Measurements from ENCODE around the gene NAT8L. TPM values are rescaled to one million over a fixed set of nuclear protein-coding genes. Genes with fewer than 3 reads are reported as not detected.

The NAT8L gene
- total RNA-seq, 1 donor from 2014 or later: 0.51 TPM

DNA sequence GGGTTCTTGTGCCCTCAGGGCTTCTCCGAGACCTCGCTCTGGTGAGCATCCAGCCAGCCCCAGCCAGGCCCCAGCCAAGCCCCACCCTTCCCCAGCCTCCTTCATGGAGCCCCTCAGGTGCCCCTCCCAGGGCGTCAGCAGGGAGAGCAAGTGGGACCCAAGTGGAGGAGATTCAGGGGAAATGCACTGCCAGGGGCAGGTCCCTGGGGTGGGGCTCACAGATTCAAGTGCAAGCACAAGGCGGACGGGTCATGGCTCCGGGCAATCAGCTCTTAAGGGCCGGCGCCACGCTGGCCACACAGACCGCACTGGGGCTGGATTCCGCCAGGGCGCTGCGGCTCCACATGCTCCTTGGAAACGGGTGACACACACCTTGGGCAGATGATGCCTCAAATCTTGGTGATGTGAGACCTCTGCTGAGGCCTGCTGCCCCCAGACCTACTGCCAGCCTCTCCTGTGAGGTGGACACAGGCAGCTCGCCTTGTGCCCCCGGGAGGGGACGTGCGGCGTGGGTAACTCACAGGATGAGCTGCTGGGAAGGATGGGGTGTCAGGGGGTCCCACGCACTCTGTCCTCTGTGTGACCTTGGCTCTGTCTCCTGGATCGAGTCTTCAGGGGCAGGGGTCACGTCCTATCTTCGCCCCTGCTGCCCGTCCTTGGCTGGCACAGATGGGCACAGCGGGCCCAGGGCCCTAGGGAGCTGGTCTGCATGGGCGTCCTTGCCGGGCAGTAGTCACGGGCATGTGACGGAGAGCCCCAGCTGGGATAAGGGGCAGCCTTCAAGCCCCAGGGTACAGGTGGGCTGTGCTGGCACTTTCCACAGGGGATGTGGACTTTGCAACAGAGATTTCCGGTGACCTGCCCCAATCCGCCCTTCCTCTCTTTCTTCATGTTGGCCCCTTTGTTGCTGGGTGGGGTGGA is 17.1 kb downstream of the NAT8L start:
- DNase-seq: no peak

DNA sequence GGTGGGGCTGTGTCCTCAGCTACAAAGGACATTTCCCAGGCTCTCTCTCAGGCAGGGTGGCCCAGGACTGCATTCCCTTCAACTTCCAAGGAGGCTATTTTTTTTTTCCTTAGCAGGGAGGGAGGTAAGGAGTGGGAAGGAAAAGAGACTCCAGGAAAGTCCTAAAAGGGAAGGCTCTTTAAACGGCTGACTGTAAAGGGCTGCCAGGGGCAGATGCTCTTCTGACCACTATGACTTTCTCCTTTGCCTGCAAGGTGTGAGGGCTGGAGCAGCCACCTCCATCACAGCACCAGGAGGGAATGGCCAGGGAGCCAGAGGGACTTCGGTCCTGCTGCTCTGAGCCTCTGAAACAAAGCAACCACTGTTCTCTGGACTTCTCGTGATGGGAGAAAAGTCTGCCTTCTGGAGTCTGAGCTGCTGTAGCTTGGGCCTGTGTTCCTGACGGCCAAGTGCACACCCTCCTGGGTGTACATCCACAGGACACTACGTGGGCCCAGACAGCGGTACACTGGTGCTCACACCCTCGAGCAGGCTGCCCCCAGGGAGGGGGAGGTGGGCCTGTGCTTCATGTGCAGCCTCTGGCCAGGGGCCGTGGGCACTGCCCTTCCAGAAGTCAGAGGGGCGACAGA is 17.9 kb downstream of the NAT8L start:
- DNase-seq: no peak

DNA sequence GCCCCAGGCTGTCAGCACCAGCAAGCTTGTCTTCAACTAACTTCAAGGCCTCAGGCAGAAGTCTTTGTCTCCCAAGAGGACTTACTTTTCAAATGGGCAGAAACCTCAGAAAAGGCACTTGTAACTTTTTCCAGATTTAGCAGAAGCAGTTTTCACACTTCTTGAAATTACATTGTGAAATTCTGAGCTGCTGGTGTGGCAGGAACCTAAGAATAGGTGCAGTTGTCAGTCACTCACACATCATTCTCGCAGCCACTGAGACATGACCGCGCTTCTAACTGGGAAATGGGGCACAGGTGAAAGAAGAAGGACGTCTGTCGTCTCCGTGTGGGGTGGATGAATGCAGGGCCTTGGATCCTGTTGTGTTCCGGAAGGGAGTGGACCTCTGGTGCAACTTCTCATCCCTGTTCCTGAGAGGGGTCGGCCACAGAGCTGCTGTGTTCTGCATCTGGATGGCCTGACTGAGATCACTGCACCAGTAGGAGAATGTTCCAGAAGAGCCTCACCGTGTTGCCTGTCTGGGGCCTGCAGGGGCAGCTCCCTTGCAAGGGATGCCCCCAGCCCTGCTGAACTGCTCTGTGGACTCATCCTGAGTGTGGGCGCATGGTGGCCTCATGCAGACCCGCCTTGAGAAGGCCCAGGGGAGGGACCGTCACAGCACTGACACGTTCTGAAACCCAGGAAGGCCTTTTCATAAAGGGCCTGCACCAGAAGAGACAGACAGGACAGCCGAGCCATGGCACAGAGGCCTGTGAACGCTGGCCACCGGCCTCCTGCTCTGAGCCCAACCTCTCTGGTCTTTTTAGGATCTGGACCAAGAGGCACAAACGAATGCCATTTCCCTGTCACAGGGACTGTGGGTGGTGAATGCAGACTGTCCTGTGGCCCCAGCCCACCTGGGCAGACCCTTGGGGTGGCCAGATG is 18.7 kb downstream of the NAT8L start:
- DNase-seq: no peak

DNA sequence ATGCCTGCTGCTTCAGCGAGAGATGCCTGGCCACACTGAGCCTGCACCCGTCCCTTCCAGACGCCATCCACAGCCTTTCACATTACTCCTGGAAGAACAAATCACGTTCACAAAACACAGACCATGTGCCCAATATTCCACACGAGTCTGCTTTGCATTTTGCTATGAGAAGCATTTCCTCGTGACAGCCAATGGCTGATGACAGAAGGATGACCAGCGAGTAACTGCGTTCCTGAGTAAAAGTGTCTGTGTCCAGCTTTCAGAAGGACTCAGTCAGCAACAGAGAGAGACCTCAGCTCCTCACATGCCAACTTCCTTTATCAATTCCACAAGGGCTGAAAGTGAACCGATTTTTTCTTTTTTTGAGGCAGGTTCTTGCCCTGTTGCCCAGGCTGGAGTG is 19.5 kb downstream of the NAT8L start:
- no peak for DNase-seq

DNA sequence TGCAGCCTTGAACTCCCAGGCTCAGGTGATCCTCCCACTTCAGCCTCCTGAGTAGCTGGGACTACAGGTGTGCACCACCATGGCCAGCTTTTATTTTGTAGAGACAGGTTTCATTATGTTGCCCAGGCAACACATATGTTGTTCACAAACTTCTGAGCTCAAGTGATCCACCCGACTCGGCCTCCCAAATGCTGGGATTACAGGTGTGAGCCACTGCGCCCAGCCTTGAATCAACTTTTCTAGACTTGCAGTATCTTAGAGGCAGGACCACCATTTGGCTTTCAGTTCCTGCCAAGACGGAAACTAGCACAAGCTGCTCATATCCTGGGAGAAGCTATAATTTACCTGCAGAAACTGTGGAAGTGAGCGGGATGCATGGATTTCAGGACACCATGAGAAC is 19.9 kb downstream of the NAT8L start:
- no peak for DNase-seq

DNA sequence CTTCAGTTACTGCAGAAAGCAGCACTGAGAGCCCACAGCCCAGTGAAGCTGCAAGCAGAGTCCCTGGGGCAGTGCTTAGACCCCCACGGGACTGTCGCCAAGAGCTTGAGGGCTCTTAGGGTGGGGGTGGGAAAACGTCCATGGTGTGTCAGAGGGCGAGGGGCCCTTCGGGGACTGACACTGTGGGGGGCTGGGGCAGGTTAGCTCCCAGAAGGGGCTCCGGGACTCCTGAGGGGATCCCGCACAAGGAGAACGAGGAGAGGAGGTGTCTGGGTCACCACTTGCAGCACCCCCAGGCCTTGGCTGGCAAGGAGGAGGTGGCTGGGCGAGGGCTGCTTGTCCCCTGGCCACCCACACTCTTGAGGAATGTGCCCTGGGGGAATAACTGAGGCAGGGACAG is 20.8 kb downstream of the NAT8L start:
- DNase-seq: no peak

DNA sequence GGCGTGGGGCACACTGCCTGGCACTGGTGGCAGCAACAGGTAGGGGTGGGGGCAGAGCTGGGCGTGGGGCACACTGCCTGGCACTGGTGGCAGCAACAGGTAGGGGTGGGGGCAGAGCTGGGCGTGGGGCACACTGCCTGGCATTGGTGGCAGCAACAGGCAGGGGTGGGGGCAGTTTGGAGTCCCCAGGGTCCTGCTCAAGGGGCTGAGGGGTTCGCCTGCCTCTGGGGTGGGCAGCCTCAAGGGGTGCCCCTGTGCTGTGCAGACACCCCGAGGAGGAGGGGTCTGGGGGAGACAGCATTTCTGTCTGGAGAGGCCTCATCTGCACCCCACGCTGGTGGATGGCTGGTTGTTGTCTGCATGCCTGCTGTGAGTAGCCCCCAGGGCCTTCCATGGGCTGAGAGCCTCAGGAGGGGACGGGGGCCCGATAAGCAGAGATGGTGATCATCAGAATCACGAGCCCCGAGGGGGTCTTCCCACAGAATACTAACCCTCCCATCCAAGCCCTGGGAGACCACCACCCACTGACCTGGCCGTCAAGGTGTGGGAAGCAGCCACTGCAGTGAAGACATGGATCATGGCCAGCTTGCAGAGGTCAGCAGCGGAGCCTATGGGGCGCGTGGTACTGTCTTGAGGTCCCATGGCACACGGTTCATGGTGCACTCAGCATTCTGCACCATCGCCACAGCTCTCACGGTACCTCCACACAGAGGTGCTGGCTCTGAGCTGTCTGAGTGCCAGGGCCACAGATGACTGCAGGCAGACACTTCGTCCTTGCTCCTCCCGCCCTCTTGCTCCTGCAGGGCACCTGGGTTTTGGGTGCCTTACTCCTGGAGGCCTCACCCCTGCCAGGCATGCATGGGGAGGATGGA is 21.5 kb downstream of the NAT8L start:
- DNase-seq: no peak

DNA sequence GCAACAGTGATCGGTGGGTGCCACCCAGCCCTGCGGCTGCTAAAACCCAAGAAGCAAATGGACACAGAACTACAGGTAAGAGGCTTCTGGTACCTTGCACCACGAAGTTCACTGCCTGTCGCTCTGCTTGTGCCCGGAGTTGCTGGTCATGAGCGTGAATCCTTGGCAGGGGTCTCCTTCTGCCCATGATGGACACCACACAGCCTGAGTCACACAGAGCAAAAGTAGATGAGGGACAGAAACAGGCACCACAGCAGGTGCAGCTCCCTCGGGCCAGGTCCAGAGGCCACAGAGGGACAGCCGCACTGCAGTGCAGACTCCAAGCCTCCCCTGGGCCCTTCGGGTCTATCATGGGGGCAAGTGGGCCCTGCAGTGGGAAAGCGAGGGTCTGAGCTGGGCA is 22.4 kb downstream of the NAT8L start:
- DNase-seq: no peak

DNA sequence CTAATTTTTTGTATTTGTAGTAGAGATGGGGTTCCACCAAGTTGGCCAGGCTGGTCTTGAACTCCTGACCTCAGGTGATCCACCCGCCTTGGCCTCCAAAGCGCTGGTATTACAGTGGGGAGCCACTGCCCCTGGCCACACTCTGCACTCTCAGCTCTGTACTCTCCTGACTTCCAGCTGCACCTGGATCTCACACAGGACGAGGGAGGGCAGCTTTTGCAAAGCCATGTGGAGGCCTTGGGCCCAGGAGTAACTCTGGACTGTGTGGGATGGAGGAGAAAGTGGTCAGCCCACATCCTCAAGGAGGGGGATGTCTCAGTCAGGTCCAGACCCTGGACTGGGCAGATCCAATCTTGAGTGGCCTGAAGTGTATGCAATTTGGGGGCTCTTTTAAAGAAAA is 23.0 kb downstream of the NAT8L start:
- no peak for DNase-seq

DNA sequence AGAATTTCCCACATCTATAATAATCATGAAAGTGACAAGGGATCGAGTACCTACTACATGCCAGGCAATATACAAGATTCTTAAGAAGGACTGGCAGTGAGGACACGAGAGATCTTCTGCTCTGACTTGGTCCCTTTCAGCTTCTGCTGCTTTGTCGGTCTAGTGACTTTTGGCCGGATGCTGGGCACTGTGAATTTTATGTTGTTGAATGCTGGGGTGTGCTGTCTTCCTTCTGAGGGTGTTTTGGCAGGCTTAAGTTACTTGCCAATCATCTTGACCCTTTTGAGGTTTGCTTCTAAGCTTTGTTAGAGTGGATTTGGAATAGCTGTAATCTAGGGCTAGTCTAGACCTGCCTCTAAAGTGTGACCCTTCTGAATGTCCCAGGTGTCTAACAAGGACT is 23.5 kb downstream of the NAT8L start:
- no peak for DNase-seq

DNA sequence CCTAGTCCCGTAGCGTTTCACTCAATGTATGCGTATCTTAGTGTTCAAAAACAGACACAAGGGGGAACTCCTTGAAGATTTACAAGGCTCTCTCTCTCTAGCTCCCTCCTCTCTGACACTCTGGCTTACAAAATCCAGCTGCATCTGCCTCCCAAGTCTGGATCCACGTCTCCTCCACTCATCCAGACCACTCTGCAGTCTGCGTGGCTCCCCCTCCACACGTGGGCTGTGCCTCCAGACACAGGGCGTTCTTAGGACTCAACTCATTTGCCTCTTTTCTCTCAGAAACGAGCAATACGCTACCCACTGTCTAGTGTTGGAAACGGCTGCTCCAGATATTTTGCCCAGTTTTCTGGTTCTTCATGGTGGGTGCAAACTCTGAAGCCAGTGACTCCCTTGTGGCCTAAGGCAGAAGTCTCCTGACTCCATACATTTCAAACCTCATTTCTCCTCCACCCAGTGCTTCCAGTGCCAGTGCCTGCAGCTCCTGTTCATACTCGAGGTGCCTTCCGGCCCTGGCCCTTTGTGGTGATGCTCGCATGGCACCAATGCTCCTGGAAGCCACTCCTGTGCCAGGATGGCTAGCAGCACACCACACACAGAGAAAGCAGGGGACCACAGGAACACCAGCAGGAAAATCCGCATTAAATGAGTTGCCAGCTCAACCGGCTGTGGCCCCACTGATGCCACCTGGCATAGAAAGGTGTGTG is 24.1 kb downstream of the NAT8L start:
- DNase-seq: no peak

DNA sequence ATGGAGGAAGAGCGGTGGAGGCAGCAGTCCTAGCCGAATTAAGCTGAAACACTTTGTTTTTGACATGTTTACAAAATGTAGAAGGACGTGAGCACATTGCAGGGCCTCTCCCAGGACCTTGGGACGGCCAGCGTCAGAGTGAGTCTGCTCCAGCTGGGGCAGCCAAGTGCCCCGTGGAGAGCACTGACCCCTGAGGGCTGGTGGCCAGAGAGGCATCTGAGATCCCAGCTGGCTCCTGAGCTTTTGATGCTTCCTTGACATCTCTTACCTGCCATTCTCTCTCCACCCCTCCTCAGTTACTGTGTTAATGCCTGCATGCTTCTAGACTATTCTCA is 24.7 kb downstream of the NAT8L start:
- DNase-seq: no peak

DNA sequence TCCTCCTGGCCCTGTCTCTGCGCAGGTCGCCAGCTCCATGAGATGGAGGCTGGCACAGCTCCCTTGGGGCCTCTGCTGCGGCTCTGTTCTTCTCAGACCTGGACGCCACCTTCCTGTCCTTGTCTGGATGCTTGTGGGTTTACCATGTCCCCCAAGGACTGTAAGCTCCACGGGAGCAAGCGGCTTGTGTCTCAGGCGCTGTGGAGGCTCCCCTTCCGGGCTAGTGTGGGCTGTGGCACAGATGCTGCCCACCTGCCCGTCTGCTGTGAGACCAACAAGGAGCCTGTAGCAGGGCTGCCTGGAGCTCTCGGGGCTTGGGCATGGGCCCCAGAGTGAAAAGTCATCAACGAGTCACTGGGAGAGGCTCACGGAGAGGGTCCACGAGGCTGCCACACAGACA is 25.2 kb downstream of the NAT8L start:
- no peak for DNase-seq

DNA sequence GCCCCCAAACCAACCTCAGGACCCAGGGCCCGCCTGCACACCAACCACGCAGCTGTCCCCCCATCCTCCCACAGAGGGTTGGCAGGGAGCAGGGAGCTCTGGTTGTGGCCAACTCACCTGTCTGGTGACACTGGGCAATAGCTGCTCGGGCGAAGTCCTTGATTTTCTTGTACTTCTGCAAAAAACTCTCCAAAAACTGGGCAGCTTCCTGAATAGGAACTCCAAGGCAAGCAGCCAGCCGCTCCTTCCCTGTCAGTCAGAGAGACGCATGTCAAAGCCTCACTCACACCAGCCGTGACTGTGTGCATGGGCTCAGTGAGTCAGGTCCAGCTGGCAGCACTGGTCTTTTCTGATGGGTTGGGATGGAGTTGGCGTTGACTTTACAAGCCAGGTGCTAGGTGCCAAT is 26.4 kb downstream of the NAT8L start:
- no peak for DNase-seq

DNA sequence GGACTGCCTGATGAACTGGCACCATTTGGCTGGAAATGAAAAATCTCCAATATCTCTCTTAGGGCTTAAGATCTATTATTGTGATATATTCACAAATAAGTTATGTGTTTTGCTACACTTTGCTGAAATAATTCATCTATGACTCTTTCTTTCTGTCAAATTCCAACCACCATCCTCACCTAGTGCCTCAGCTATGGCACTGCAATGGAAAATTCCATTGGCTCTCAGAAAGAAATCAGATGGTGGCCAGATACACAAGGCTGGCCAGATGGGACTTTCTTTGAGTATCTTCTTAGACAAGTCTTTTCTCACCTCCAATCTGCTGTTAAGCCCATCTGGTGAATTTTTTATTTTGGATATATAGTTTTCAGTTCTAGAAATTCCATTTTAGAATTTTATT is 28.0 kb downstream of the NAT8L start:
- DNase-seq: no peak

DNA sequence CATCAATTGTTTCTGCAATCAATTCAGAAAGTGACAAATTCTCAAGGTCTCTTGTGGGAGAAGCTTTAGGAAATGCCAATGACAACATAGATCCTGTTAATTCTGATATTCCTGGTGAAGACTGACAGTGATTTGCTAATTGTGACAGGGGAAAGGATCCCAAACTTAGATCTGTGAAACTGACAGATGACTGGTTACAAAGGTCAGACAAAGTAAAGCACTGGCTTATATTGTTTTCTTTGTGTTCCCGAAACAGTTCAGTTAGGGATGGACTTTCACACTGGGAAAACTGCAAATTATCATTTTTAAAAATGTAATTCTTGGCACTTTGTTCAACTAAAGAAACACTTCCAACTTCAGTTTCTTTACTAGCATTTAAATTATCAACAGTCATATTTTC is 30.1 kb downstream of the NAT8L start:
- no peak for DNase-seq

DNA sequence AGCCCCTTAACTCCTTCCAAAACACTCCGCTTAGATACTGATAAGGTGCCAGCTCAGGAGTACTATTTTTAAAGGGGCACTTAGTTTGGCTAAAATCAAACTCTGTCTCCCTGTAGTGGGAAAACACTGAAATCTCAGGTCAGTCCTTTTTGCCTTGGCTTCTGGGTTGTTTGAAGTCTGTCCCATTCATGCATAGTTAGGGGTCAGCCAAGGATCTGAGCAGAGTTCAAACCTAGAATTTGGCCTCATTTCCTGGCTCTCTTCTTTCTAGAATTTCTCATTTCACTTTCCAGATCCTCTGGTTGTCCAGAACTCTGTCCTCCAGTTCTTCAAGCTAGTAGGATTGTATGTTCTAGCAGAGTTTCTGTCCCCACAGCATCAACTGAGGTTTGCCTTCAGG is 31.5 kb downstream of the NAT8L start:
- no peak for DNase-seq

DNA sequence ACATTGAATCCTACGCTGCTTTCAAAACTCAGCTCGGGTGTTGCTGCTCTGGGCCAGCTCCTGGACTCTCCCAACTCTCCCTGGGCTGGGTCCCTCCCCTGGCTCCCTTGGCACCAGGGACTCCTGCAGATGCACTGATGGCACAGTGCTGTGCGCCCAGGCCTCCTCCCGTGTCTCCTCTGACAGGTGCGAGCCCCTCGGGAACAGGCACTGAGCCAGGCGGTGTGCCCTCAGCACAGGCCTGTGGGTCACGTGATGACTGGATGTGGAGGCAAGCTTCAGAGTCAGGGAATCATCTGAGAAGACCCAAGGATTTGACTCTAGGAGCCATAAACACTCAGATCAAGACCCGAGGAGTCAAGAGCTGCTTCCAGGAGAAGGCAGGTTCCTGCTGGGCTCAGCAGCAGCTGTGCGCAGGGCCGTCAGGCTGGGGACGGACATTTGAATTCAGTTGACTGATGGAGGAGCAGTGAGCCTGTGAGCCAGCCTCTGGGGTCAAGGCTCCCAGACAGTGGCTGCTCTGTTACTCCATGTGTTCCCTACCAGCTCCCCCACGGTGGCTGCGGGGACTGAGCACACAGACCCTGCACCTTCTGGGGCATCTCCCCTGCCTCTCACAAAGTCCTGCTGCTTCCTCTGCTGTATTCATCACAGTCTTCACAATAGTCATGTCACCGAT is 33.0 kb downstream of the NAT8L start:
- no peak for DNase-seq

DNA sequence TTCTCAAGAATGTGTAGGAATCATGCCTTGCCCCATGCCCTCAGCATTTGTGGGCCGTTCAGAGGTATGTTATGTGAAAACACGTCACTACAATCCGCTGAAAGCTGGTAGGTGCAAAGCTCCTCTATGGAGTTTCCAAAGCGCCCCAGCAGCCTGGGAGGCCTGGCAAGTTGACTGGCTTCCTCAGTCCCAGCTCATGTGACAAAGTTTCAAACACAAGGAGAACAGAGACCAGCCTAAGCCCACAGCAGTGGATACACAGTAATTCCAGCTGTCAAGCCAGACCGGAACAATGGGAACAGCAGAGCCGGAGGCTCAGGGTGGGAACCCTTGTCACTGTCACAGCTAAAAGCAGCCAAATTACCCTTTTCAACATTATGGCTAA is 33.5 kb downstream of the NAT8L start:
- peak; percentile 11 for DNase-seq

DNA sequence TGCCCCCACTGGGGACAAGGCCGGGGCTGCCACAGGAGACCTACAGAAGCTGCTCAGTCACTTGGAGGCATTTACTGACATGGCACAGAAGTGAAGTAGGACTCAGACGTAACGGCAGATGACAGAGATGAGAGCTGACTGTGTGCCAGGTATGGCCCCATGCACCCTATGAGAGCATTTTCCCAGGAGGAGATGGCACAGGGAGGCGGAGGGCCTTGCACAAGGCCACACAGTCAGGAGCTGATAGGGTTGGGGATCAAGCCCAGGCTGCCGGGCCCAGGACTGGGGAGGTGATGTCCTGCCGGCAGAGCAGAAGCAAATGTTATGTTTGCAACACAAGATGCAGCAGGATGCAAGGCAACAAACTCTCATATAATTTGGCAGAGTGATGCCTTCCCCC is 34.1 kb downstream of the NAT8L start:
- DNase-seq: no peak

DNA sequence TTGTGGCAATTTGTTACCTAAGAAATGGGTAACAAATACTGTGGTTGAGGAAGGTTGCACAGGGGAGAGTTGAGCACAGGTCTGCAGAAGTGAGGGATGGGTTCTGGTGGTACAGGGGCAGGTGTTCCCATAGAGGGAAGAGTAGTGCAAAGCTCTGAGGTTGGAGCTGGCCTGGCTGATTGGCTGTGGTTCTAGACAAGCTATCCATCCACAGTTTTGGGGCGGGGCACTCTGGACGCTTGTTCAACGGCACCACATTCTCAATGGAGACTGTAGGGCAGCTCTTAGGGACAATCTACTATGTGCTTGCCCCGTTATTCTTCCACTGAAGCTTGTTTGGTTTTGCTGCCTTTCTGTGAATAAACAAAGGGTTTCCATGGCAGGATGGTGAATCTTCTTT is 35.4 kb downstream of the NAT8L start:
- DNase-seq: no peak
